Activated B cell treated with CpG ODN at 0.5 μM for 24 hours (primary cell): Measurements from ENCODE around the gene TPM1. TPM values are rescaled to one million over a fixed set of nuclear protein-coding genes. Genes with fewer than 3 reads are reported as not detected.

ENCODE experiments used
- ATAC-seq: fragments of 200-7000 bp; cut with Tn5 transposase; one replicate; pipeline ENCODE4 v1.10.0; 2021; ENCODE audit warnings: low read depth, mild to moderate bottlenecking, moderate library complexity
- CTCF ChIA-PET: fragments of 350-600 bp; sonication (Branson Sonifier 250); formaldehyde crosslinking; loops from one replicate; lab custom pipeline; 2021; ENCODE audit warnings: antibody characterized with exemption; lab: Charles Lee
- POLR2A ChIA-PET: fragments of 350-600 bp; sonication (Branson Sonifier 250); formaldehyde crosslinking; loops from one replicate; lab custom pipeline; 2021; ENCODE audit warnings: antibody characterized with exemption; lab: Charles Lee
- DNase-seq: peaks from one replicate; pipeline ENCODE4 v3.0.0; 2022
- H3K27ac Mint-ChIP-seq: one replicate; pipeline ENCODE4 v1.8.0; 2020; ENCODE audit warnings: mixed read lengths
- H3K27me3 Mint-ChIP-seq: one replicate; pipeline ENCODE4 v1.8.0; 2021; ENCODE audit warnings: mixed read lengths
- H3K36me3 Mint-ChIP-seq: one replicate; pipeline ENCODE4 v1.8.0; 2021; ENCODE audit warnings: low read depth, mixed read lengths
- H3K4me1 Mint-ChIP-seq: one replicate; pipeline ENCODE4 v1.8.0; 2021; ENCODE audit warnings: mixed read lengths
- H3K4me3 Mint-ChIP-seq: one replicate; pipeline ENCODE4 v1.8.0; 2020; ENCODE audit warnings: mild to moderate bottlenecking, mixed read lengths
- H3K9me3 Mint-ChIP-seq: one replicate; pipeline ENCODE4 v1.8.0; 2020; ENCODE audit warnings: mixed read lengths
- intact Hi-C: fragments of 100-400 bp; cut with micrococcal nuclease; formaldehyde crosslinking; loops from one replicate; pipeline ENCODE4 v1.15.1; 2024
- total RNA-seq: library from RNA; stranded (reverse); gene quantifications from 2 replicates; pipeline ENCODE4 v1.2.3, GENCODE V29; 2022
- TF ChIP-seq, protein P1 (sequence below): fragments of 200-600 bp; IDR thresholded peaks from one replicate; pipeline ENCODE4 v1.8.0; 2022; ENCODE audit warnings: antibody characterized with exemption, mild to moderate bottlenecking

Gene TPM1
- total RNA-seq, 1 donor from 2014 or later: 7.8 TPM

DNA sequence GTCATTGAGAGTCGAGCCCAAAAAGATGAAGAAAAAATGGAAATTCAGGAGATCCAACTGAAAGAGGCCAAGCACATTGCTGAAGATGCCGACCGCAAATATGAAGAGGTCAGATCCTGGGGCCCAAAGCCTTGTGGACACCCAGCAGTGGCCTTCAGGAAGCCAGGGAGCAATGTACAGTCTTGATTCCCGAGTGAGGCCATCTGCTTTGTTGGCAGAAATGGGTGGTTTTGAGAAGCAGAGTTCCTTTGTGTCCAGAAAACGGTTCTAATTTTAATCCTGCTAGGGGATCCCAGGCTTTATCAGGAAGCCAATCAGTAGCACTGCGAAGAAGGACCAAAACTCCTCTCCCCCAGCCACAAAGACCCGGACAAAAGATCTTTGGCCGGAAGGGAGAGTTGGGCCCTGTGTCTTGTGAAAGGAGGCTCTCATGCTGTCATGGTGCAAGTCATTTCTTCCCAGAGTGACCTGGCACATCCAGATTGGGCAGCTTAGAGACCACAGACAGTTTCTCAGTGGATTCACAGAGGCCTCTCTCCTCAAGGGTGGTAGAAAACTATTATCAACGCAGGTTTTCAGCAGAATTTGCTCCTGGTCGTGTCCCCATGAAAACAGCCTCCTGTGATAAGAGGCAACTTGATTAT lies 17.1 kb downstream of the TPM1 start:
- TF ChIP-seq, protein P1, sequence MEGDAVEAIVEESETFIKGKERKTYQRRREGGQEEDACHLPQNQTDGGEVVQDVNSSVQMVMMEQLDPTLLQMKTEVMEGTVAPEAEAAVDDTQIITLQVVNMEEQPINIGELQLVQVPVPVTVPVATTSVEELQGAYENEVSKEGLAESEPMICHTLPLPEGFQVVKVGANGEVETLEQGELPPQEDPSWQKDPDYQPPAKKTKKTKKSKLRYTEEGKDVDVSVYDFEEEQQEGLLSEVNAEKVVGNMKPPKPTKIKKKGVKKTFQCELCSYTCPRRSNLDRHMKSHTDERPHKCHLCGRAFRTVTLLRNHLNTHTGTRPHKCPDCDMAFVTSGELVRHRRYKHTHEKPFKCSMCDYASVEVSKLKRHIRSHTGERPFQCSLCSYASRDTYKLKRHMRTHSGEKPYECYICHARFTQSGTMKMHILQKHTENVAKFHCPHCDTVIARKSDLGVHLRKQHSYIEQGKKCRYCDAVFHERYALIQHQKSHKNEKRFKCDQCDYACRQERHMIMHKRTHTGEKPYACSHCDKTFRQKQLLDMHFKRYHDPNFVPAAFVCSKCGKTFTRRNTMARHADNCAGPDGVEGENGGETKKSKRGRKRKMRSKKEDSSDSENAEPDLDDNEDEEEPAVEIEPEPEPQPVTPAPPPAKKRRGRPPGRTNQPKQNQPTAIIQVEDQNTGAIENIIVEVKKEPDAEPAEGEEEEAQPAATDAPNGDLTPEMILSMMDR: no peak
- DNase-seq (no peak), ATAC-seq (no peak)
- Mint-ChIP-seq H3K27ac (no peak overlapping the region), H3K36me3 (peaks cover 53% of the 10 kb centered on the region), H3K27me3 (no peaks in the 10 kb centered on the region), H3K4me3 (no peak overlapping the region), H3K4me1 (no peaks in the 10 kb centered on the region), H3K9me3 (no peaks in the 10 kb centered on the region)
- CTCF ChIA-PET: no interaction called here
- POLR2A ChIA-PET: no interaction called here
- intact Hi-C loops: no loop called here

DNA sequence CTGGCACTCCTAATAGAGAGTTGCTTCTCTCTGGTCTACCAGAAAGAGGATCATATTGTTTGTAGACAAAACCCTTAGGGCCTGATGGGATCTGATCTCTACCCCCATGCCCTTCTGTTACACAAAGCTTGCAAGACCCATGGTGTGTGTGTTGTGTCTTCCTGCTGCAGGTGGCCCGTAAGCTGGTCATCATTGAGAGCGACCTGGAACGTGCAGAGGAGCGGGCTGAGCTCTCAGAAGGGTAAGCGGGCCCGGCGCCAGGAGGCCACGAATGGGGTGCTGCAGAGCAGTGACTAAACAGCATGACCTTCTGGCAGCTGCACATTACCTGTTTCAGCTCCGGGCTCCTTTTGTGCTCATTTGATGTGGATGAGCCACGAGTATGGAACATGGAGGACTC lies 18.2 kb downstream of the TPM1 start:
- TF ChIP-seq, protein P1: no peak
- intact Hi-C loops: no loop called here
- Mint-ChIP-seq H3K27ac (no peak overlapping the region), H3K4me3 (no peak overlapping the region), H3K36me3 (peaks cover 53% of the 10 kb centered on the region), H3K4me1 (no peaks in the 10 kb centered on the region), H3K27me3 (no peaks in the 10 kb centered on the region), H3K9me3 (no peaks in the 10 kb centered on the region)
- ChIA-PET POLR2A (no interaction called here), CTCF (no interaction called here)
- DNase-seq (no peak), ATAC-seq (no peak)

DNA sequence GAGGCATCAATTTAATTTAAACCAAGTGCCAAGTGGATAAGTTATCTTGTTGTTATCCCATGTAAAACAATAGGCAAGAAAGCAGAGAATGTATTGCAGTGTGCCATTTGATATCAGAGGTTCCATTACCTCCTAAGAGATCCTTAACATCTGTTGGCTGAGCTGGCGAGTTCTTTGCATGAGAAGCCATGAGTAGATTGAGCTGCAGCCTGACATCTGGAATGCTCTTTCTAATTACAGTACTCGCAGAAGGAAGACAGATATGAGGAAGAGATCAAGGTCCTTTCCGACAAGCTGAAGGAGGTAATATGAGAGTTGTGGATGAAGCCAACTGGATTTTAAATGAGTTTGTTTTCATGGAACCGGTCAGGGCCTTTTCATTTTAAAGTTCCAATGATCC lies 19.4 kb downstream of the TPM1 start:
- intact Hi-C loops: no loop called here
- Mint-ChIP-seq H3K27me3 (no peaks in the 10 kb centered on the region), H3K36me3 (peaks cover 53% of the 10 kb centered on the region), H3K9me3 (no peaks in the 10 kb centered on the region), H3K4me1 (no peaks in the 10 kb centered on the region), H3K27ac (no peak overlapping the region), H3K4me3 (no peak overlapping the region)
- POLR2A ChIA-PET: no interaction called here
- TF ChIP-seq, protein P1: no peak
- no peak for ATAC-seq
- DNase-seq: no peak
- CTCF ChIA-PET: no interaction called here

DNA sequence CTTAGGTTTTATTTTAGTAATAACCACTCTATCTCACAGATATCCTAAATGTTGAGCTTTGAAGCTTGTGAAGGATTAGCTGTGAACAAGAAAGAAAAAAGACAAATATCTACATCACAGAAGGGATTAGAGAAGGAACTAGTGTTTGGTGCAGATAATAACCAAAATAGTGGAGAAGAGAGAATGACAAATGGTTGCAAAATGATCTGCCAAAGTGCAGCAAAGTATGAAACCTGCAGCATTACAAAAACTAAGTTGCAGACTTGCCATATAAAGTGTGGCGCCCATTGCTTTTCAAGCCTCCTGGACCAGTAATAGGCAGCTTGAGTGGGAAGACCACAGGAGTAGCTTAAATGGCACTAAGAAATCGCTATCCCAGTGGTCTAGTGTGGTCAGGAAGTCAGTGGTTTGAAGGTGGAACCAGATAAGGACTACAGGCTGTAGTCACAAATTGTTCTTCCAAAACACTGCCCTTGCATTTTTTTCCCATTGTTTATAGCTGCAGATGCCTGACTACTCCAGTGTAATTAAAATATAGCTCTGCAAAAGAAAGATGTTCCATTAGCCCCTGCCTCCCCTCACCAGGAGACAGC lies 20.7 kb downstream of the TPM1 start:
- no peaks in the 10 kb centered on the region for H3K9me3 Mint-ChIP-seq
- CTCF ChIA-PET: no interaction called here
- H3K27me3 Mint-ChIP-seq: no peaks in the 10 kb centered on the region
- TF ChIP-seq, protein P1: no peak
- H3K27ac Mint-ChIP-seq: no peak overlapping the region
- no peak overlapping the region for H3K4me3 Mint-ChIP-seq
- no peaks in the 10 kb centered on the region for H3K4me1 Mint-ChIP-seq
- H3K36me3 Mint-ChIP-seq: peaks cover 47% of the 10 kb centered on the region
- intact Hi-C loops: no loop called here
- DNase-seq: no peak
- POLR2A ChIA-PET: no interaction called here
- no peak for ATAC-seq

DNA sequence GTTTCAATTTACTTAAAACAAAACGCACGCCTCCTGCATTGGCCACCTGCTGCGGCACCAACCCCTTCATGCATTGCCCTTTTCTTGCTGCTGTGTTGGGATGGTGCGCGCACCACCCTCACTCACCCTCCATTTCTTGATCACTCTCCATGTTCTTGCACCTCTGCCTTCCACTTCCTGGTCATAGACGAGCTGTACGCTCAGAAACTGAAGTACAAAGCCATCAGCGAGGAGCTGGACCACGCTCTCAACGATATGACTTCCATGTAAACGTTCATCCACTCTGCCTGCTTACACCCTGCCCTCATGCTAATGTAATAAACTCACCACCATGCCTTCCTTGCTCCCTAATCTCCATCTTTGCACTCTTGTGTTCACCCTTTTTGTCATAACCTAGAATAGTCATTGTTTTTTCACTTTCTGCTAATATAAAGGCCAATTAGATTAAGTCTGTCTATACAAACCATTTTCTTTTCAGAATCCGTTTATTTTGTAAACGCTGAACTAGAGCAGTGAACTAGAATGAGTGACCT lies 21.4 kb downstream of the TPM1 start:
- DNase-seq (no peak), ATAC-seq (no peak)
- Mint-ChIP-seq H3K27me3 (no peaks in the 10 kb centered on the region), H3K36me3 (peaks cover 45% of the 10 kb centered on the region), H3K4me3 (no peak overlapping the region), H3K4me1 (no peaks in the 10 kb centered on the region), H3K27ac (no peak overlapping the region), H3K9me3 (no peaks in the 10 kb centered on the region)
- TF ChIP-seq, protein P1: no peak
- intact Hi-C loops: no loop called here
- ChIA-PET CTCF (no interaction called here), POLR2A (no interaction called here)
